NCI-H1436 treated with DMSO at 0.1 percent for 48 hours (cell line): ENCODE results near the gene TOP2A.
"Not testable (repeated sequence)": the region's sequence is repeated elsewhere in the genome, so short reads cannot be mapped to it uniquely, and the experiment has no call there.

Experiments used
- DNase-seq: peaks from one replicate; lab custom pipeline; 2025; lab: John Stamatoyannopoulos, UW

TOP2A gene

GRCh38 chr17:40375786-40376185 lies 41.9 kb downstream of the TOP2A start:
- not testable (repeated sequence) for DNase-seq

- no peak for DNase-seq
Measured at GRCh38 chr17:40374821-40375498, 42.7 kb downstream of the TOP2A start.

- DNase-seq: no peak
Measured at GRCh38 chr17:40373999-40374398, 43.7 kb downstream of the TOP2A start.

- DNase-seq: no peak
Measured at GRCh38 chr17:40373324-40373723, 44.4 kb downstream of the TOP2A start.

GRCh38 chr17:40372644-40373043 lies 45.1 kb downstream of the TOP2A start:
- not testable (repeated sequence) for DNase-seq

DNA sequence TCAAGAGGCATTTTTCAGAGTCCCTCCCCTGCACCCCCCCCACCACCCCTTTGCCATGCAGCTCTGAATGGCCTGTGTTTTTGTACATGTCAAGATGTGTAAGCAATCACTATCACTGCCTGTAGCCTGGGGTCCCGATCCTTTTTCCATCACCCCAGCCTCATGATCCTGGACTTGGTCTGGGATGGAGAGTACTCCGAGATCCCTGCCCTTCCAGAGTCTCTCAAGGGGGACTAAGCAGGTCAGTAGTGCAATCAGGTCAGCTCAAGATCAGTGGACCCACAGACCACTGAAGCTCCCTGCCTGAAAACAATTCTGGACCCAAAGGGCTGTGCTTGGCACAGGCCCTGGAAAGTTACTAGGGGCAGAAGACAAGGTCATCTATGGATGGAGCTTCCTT lies 45.7 kb downstream of the TOP2A start:
- no peak for DNase-seq

- no peak for DNase-seq
Measured at GRCh38 chr17:40371261-40371929, 46.3 kb downstream of the TOP2A start.

DNA sequence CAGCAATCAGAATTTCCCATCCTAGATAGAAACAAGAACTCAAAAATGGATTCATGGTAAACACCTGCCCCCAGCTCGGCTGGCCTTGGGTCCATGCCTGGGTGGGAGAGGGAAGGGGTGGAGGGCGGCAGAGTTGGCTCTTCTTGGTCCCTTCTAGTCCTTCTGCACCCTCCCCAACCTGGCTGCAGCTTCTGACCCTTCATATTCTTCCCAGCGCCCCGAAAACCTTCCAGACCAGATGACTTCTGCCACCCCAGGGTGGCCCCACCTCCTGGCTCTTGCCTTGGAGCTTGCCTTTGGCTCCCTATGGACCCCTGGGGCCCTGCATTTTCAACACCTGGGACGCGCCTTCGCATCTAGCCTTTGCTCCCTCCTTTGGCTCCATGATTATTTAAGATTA lies 47.8 kb downstream of the TOP2A start:
- DNase-seq: no peak

GRCh38 chr17:40367728-40368127 lies 50.0 kb downstream of the TOP2A start:
- DNase-seq: not testable (repeated sequence)

DNA sequence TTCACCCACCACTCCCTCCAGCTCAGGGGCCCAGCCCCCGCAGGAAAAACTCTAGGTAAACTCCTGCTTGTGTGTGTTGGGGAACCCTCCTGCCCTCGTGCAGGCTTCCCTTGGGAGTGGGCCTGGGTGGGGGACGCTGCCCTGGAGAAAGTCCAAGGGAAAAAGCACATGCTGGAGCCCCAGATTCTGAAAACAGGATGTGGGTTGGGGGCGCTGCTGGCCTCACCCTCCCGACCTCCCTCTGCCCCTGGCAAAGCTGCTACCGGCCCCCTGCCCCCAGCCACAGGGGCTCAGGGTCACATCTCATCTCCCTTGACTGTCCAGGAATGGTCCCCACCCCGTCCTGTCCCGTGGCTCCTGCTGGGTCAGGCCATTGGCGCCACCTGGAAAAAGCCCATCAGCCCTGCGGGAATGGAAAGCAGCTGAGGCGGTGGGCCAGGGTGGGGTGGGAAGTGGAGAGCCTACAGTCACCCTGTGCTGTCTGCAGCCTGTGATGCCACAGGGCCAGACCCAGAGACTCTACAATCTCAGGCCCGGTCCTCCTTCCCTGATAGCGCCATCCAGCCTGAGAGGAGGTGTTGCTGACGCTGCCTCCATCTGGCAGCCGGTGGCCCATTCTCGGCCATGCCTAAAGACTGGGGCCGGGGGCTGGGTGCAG lies 50.7 kb downstream of the TOP2A start:
- no peak for DNase-seq

DNA sequence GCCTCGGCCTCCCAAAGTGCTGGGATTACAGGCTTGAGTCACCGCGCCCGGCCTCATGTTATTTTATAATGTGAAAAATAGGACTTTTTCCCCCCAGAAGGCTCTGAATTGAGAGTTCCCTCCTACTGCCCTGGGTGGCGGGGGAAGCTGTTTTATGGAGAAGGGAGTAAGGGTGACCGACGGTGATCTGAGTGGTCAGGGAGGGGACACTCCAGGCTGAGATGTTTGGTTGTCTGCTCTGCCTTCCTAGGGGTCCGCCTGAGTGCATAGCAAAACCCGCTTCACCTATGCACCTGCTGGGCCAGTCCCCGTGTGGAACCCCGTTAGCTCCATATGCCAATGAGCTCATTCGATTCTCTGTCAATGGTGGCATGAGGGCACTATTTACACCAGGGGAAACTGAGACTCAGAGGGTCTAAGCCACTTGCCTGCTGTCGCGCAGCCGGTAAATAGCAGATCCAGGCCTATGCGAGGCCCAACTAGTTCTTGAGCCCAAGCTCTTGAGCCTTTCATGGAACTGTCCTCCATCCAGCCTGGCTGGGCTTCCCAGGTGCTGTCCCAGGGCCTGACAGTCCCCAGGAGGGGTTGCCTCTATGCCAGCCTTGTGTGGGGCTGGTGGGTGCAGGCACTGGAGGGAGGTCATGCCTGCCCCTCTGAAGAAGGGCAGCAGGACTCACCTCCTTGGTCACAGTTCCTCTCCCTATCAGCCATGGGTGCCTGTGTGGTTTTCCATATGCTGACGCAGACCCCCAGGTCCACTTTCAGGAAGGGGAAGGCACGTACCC lies 51.4 kb downstream of the TOP2A start:
- DNase-seq: no peak

GRCh38 chr17:40364906-40365305 lies 52.8 kb downstream of the TOP2A start:
- no peak for DNase-seq

DNA sequence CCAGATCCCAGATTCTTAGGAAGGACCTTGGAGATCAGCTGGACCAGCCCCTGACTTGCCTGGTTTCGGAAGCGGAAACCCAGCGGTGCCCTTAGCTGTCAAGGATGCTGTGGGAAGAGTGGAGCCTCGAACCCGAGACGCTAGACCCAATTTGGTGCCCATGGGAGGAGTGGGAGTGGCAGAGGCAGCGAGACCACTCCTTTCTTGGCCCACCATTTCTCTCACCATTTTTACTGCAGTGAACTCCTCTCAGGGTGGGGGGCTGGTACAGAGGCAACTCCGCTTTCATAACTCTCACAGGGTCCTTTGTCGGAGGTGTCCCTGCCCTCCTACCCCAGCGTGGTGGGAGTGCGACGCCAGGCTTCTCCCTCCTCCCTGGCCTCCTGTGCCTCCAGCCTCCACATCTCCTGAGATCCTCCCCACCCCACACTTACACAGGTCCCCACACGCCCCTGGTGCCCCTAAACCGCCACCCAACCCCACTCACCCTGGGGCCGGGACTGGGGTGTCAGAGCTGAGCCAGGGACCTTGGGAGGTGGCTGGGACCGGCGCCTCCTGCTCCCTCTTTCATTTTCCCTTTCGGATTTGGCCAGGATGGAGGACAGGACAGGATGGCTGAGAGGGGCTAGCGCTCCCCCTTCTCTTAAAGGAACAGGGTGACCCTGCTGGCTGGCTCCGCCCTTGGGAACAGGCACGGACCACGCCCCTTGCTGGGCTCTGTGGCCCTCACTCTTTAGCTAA lies 53.4 kb downstream of the TOP2A start, which contains the start of gene GJD3:
Gene GJD3, minus strand, starts transcription at position 617 of the 741 bp plus-strand sequence. CDS start 922 bp downstream, outside the sequence.
- no peak for DNase-seq

GRCh38 chr17:40363111-40363827 lies 54.4 kb downstream of the TOP2A start:
- no peak for DNase-seq

GRCh38 chr17:40362696-40363110 lies 55.0 kb downstream of the TOP2A start:
- DNase-seq: no peak

GRCh38 chr17:40361925-40362695 lies 55.6 kb downstream of the TOP2A start:
- DNase-seq: no peak

DNA sequence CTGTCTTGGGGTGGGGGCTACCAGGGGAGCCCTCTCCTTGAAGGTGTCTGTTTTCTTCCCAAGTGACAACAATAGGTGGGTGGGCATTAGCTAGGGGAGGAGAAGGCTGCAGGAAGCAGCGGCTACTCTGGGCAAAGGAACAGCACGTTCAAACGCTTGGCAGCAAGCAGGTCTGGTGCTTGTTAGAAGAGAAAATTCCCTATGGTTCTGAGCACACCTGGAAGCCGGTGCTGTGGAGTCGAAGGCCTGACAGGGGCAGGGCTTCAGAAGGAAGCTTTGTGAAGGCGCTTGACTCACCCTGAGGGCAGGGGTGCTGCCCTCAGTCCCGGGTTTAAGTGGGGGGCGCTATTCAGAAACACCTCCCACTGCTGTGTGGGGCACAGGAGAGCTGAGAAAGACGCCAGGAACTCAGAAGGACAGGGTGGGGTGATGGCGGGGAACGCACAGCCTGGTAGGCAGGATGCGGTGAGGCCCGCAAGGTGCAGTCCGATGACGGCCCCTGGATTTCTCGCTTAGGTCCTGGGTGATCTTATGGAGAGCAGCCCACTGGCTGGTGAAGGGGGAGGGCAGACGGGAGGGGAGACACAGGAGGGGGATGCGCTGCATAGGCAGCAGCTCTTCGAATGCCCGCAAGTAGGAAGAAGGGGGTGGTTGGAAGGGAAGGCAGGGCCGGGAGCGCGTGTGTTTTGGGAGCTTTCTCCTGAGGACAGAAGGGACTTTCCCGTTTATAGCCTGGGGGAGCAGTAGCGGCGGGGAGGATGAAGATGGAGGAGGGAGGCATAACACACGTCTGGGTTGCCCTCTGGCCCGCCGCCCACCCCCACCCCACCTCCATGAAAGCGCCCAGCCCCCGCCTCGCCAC lies 56.4 kb downstream of the TOP2A start:
- DNase-seq: no peak

DNA sequence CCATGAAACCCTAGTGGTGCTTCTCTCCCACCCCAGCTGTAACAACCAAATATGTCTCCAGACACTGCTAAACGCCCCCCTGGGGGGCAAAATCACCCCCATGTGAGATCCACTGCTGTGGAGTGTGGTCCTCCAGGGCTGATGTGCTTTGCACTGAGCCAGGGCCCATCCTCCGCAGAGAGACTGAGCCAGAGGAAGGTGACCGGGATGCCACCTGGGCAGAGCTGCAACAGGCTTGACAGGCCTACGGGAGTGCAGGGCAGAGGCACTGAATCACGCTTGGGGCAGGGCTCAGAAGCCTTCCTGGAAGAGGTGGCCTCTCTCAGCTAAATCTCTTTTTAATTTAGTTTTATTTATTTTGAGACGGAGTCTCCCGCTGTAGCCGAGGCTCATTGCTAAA lies 57.6 kb downstream of the TOP2A start:
- DNase-seq: no peak
